ENCODE measurements around the gene CTH.

Gene CTH

GRCh38 chr1:70438529-70438928 is 27.5 kb downstream of the CTH start:
- H4K20me1 ChIP-seq (ENCODE audit: insufficient read depth, low read length): no peaks in the 10 kb centered on the region
- no peak overlapping the region for H3K9ac ChIP-seq (ENCODE audit: low read length)
- no peak overlapping the region for H2AFZ ChIP-seq (ENCODE audit: low read length)
- DNase-seq: no peak
- no peak overlapping the region for H3K4me2 ChIP-seq (ENCODE audit: low read depth, low read length)
- no peaks in the 10 kb centered on the region for H3K36me3 ChIP-seq (replicated peaks; ENCODE audit: insufficient read depth, low read length)
- H3K4me3 ChIP-seq (ENCODE audit: low read length): no peak overlapping the region
- H3K9me2 ChIP-seq (replicated peaks; ENCODE audit: insufficient read depth, low read length): no peaks in the 10 kb centered on the region
- H3K9me3 ChIP-seq (replicated peaks; ENCODE audit: insufficient read depth, low read length): no peaks in the 10 kb centered on the region
- H3F3A ChIP-seq (ENCODE audit: insufficient read depth, low read length): no peaks in the 10 kb centered on the region
- H3K79me2 ChIP-seq (ENCODE audit: low read length): no peaks in the 10 kb centered on the region
- no peak overlapping the region for H3K27ac ChIP-seq (ENCODE audit: low read length)
- no peaks in the 10 kb centered on the region for H3K27me3 ChIP-seq (replicated peaks; ENCODE audit: insufficient read depth, low read length)
- no peaks in the 10 kb centered on the region for H3K4me1 ChIP-seq (ENCODE audit: low read length)
- TF ChIP-seq EZH2phosphoT487 (IDR thresholded peaks at IDR 0.05; ENCODE audit: low read length) (no peak), EZH2 (optimal IDR thresholded peaks at IDR 0.05; ENCODE audit: low read depth, low read length) (no peak), CTCF (IDR thresholded peaks at IDR 0.05; ENCODE audit: low read length) (no peak)

- Histone ChIP-seq H2AFZ (ENCODE audit: low read length) (no peak overlapping the region), H3K9ac (ENCODE audit: low read length) (no peak overlapping the region), H3F3A (ENCODE audit: insufficient read depth, low read length) (no peaks in the 10 kb centered on the region), H3K9me3 (replicated peaks; ENCODE audit: insufficient read depth, low read length) (no peaks in the 10 kb centered on the region), H3K4me1 (ENCODE audit: low read length) (no peaks in the 10 kb centered on the region), H3K36me3 (replicated peaks; ENCODE audit: insufficient read depth, low read length) (no peaks in the 10 kb centered on the region), H3K79me2 (ENCODE audit: low read length) (no peaks in the 10 kb centered on the region), H3K4me2 (ENCODE audit: low read depth, low read length) (no peak overlapping the region), H3K4me3 (ENCODE audit: low read length) (no peak overlapping the region), H3K27ac (ENCODE audit: low read length) (no peak overlapping the region), H4K20me1 (ENCODE audit: insufficient read depth, low read length) (no peaks in the 10 kb centered on the region), H3K9me2 (replicated peaks; ENCODE audit: insufficient read depth, low read length) (no peaks in the 10 kb centered on the region), H3K27me3 (replicated peaks; ENCODE audit: insufficient read depth, low read length) (no peaks in the 10 kb centered on the region)
- no peak for DNase-seq
- TF ChIP-seq CTCF (IDR thresholded peaks at IDR 0.05; ENCODE audit: low read length) (no peak), EZH2phosphoT487 (IDR thresholded peaks at IDR 0.05; ENCODE audit: low read length) (no peak)
Measured at GRCh38 chr1:70440642-70441391, 29.7 kb downstream of the CTH start.

GRCh38 chr1:70441392-70442035 is 30.4 kb downstream of the CTH start:
- no peak overlapping the region for H3K4me2 ChIP-seq (ENCODE audit: low read depth, low read length)
- H3K4me1 ChIP-seq (ENCODE audit: low read length): no peaks in the 10 kb centered on the region
- no peaks in the 10 kb centered on the region for H3K79me2 ChIP-seq (ENCODE audit: low read length)
- H4K20me1 ChIP-seq (ENCODE audit: insufficient read depth, low read length): no peaks in the 10 kb centered on the region
- no peak overlapping the region for H3K27ac ChIP-seq (ENCODE audit: low read length)
- no peaks in the 10 kb centered on the region for H3K9me3 ChIP-seq (replicated peaks; ENCODE audit: insufficient read depth, low read length)
- H2AFZ ChIP-seq (ENCODE audit: low read length): no peak overlapping the region
- DNase-seq: no peak
- no peaks in the 10 kb centered on the region for H3K9me2 ChIP-seq (replicated peaks; ENCODE audit: insufficient read depth, low read length)
- H3K36me3 ChIP-seq (replicated peaks; ENCODE audit: insufficient read depth, low read length): no peaks in the 10 kb centered on the region
- no peak overlapping the region for H3K9ac ChIP-seq (ENCODE audit: low read length)
- H3F3A ChIP-seq (ENCODE audit: insufficient read depth, low read length): no peaks in the 10 kb centered on the region
- no peak overlapping the region for H3K4me3 ChIP-seq (ENCODE audit: low read length)
- TF ChIP-seq CTCF (IDR thresholded peaks at IDR 0.05; ENCODE audit: low read length): no peak
- TF ChIP-seq EZH2 (optimal IDR thresholded peaks at IDR 0.05; ENCODE audit: low read depth, low read length): no peak
- TF ChIP-seq EZH2phosphoT487 (IDR thresholded peaks at IDR 0.05; ENCODE audit: low read length): no peak
- H3K27me3 ChIP-seq (replicated peaks; ENCODE audit: insufficient read depth, low read length): no peaks in the 10 kb centered on the region

Measured in MM.1S (cell line).